Loucy (cell line): ENCODE results near the gene MAN2A1.

Source experiments
- CTCF ChIP-seq: fragments of 200-600 bp; sonication (generic); conservative IDR thresholded peaks from 2 replicates; pipeline ENCODE4 v1.5.1; 2014; ENCODE audit warnings: mild to moderate bottlenecking, antibody characterized with exemption, low read length
- EZH2phosphoT487 ChIP-seq: fragments of 200-600 bp; IDR thresholded peaks from 2 replicates; pipeline ENCODE4 v1.6.1; 2018; ENCODE audit warnings: antibody characterized with exemption, mild to moderate bottlenecking, moderate library complexity, borderline replicate concordance

DNA sequence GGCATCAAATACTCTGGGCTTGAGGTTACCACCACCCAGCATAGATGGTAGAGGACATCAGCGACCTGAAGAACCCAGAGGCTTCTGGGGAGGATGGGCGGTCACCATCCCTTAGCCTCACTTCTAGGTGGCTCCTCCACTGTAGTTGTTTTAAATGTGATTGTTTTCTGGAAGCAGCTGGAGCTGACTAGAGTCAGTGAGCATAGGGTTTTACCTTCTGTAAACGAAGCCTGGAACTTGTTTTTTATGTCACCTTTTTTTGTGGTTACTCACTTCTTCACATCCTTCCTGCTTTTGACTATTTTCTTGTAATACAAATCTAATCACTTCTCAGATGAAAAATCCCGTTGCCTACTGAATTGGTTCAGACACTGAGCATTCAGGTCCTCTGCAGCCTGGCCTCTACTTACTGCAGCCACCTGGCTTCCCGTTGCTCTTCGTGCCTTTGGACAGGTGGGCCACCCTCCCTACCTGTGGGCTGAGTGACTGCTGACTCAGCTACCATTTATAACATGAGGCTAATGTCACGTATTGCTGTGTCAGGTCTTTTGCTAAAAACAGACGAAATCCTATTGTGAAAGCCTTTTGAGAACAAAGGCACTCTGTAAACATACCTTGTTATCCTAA, 167.8 kb downstream of the MAN2A1 start:
- TF ChIP-seq CTCF (no peak), EZH2phosphoT487 (no peak)
